Ovary (tissue), 3 donors: ENCODE data around the gene FBXO17.

Experiments
- POLR2A ChIP-seq: fragments of 450-650 bp; IDR thresholded peaks from one replicate; pipeline ENCODE4 v1.6.1; 2017; ENCODE audit warnings: antibody characterized with exemption, mild to moderate bottlenecking, moderate library complexity
- TF ChIP-seq, protein P1 (sequence below), 3 donors: fragments of 450-650 bp in 2 of 3; fragments of 200-600 bp in 1 of 3; IDR thresholded peaks; one replicate each; pipeline versions ENCODE4 v1.5.1 to v1.8.0; 2016 to 2022; ENCODE audit warnings: antibody characterized with exemption in 3 of 3, mild to moderate bottlenecking in 1 of 3
- donor health status: DM: no; HTN: no; CAD: no.

DNA sequence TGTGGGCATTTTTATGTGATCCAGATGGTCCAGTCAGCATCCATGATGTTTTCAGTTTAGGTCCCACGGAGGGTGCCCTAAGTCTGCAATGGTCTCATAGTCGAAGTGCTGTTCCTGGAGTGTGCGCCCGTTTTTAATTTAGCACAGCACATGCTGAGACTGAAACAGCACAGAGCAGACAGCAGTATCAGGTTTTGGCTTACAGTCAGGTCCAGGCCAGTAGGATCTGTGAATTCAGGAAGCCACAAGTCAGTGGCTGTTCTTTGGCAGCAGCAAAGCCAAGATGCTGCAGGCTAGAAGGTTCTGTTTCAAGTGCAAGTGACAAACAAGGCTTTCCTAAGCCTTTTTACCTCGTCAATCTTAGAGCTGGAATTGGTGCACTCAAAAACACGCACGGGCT is 38.5 kb upstream of the FBXO17 start:
- no peak for TF ChIP-seq POLR2A
- TF ChIP-seq, protein P1, sequence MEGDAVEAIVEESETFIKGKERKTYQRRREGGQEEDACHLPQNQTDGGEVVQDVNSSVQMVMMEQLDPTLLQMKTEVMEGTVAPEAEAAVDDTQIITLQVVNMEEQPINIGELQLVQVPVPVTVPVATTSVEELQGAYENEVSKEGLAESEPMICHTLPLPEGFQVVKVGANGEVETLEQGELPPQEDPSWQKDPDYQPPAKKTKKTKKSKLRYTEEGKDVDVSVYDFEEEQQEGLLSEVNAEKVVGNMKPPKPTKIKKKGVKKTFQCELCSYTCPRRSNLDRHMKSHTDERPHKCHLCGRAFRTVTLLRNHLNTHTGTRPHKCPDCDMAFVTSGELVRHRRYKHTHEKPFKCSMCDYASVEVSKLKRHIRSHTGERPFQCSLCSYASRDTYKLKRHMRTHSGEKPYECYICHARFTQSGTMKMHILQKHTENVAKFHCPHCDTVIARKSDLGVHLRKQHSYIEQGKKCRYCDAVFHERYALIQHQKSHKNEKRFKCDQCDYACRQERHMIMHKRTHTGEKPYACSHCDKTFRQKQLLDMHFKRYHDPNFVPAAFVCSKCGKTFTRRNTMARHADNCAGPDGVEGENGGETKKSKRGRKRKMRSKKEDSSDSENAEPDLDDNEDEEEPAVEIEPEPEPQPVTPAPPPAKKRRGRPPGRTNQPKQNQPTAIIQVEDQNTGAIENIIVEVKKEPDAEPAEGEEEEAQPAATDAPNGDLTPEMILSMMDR (IDR thresholded peaks at IDR 0.05): no peak
